Measurements from ENCODE around the gene STXBP4.

DNA sequence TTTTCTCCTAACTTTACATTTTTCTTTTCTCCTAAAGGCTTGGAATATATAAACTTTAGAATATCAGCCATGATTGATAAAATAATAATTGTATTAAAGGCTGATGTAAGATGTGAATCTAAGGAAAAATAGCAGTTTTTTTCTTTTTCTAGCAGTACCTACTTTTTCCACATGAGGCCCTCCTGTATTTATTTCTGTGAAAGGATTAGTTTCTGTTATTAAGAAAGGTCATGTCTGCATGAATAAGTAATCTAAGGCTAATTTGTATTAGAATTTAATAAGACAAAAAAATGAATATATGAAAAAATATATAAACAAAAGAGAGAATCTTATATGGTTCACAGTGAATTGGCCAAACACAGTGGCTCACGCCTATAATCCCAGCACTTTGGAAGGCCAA, 85.3 kb downstream of the STXBP4 start:
- TF ChIP-seq EP300 (IDR thresholded peaks at IDR 0.05): no peak
- TF ChIP-seq, protein P1, sequence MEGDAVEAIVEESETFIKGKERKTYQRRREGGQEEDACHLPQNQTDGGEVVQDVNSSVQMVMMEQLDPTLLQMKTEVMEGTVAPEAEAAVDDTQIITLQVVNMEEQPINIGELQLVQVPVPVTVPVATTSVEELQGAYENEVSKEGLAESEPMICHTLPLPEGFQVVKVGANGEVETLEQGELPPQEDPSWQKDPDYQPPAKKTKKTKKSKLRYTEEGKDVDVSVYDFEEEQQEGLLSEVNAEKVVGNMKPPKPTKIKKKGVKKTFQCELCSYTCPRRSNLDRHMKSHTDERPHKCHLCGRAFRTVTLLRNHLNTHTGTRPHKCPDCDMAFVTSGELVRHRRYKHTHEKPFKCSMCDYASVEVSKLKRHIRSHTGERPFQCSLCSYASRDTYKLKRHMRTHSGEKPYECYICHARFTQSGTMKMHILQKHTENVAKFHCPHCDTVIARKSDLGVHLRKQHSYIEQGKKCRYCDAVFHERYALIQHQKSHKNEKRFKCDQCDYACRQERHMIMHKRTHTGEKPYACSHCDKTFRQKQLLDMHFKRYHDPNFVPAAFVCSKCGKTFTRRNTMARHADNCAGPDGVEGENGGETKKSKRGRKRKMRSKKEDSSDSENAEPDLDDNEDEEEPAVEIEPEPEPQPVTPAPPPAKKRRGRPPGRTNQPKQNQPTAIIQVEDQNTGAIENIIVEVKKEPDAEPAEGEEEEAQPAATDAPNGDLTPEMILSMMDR (IDR thresholded peaks at IDR 0.05): peak in 3 of 6 experiments; percentile 17 to 32 (median 22)
- TF ChIP-seq POLR2A (IDR thresholded peaks at IDR 0.05): no peak
